T-helper 22 cell (primary cell): ENCODE measurements around the gene UCP3.
"Not testable (repeated sequence)": the region's sequence is repeated elsewhere in the genome, so short reads cannot be mapped to it uniquely, and the experiment has no call there.

Experiments used
- DNase-seq: peaks from one replicate; pipeline ENCODE4 v3.0.0-alpha.2; 2020; ENCODE audit warnings: low read depth

UCP3 gene

GRCh38 chr11:74000307-74001133 lies 8.4 kb downstream of the UCP3 start:
- no peak for DNase-seq

GRCh38 chr11:73999581-74000306 lies 9.1 kb downstream of the UCP3 start:
- DNase-seq: no peak

DNA sequence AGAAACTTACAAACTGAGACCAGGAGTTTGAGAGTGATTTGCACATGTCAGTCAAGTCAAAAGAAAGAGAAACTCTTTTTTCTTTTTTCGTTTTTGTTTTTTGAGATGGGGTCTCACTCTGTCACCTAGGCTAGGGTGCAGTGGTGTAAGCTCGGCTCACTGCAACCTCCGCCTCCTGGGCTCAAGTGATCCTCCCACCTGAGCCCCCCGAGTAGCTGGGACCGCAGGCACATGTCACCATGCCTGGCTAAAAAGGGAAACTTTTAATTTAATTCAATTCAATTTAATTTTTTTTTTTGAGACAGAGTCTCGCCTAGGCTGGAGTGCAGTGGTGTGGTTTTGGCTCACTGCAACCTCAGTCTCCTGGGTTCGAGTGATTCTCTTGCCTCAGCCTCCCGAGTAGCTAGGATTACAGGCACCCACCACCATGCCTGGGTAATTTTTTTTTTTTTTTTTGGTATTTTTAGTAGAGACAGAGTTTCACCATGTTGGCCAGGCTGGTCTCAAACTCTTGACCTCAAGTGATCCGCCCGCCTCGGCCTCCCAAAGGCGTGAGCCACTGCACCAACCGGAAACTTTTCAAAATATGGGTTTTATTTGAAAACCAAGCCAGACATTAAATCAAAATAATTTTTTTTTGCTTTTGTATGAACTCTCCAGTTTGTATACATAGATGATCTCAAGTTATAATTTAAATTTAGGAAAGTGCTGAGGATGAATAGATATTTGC lies 9.9 kb downstream of the UCP3 start:
- DNase-seq: no peak

DNA sequence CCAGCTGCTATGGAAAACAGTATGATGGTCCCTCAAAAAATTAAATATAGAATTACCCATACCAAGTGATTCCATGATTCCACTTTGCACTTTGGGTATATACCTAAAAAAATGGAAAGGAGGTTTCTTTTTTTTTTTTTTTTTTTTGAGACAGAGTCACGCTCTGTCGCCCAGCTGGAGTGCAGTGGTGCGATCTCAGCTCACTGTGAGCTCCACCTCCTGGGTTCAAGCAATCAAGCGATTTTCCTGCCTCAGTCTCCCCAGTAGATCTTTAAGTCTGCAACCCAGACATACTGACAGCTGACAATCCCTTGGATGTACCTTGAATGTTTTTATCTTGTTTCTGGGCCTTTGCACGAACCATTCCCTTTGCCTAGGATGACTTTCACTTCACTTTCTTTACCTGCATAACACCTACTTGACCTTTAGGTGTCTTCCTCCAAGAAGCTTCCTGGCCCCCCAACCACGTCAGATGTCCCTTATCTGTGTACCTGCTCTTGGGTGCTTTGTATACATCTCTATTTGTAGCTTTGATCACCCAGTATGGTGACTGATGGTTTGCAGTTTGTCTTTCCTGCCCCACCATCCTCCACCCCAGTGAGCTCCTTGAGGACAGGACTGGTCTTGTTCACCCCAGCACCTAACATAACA lies 11.6 kb downstream of the UCP3 start:
- DNase-seq: no peak

DNA sequence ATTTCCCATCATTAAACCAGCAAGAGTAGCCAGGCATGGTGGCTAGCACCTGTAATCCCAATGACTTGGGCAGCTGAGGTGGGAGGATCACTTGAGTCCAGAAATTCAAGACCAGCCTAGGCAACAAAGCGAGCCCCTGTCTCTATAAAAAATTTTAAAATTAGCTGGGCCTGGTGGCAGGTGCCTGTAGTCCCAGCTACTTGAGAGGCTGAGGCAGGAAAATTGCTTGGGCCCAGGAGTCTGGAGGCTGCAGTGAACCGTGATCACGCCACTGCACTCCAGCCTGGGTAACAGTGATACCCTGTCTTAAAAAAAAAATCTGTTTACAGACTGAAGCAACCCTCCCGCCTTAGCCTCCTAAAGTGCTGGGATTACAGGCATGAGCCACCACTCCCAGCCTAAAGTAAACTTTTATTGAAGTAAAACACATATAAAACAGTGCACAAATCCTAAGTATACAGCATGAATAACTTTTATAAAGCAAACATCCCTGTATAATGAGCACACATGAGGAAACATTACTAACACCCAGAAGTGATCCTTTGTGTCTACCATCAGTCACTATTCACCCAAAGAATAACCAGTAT lies 12.6 kb downstream of the UCP3 start:
- no peak for DNase-seq

DNA sequence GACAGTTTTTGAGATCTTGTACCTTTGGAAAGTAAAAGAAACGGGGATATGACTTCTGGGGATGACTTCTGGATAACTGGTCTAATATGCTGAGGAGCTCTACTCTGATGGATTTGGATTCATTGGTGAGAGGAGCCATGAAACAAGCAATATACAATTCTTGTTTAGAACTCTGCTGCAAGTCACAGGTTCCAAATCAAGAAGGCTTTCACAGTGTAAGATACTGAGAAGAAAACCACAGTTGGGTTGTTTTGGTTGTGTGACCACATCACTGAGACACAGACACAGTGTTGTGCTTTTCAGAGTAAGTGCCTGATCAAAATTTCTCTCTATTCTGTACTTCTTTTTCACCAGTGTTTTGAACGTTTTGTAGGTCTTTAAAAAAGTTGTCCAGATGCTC lies 13.2 kb downstream of the UCP3 start:
- DNase-seq: peak; percentile 26

DNA sequence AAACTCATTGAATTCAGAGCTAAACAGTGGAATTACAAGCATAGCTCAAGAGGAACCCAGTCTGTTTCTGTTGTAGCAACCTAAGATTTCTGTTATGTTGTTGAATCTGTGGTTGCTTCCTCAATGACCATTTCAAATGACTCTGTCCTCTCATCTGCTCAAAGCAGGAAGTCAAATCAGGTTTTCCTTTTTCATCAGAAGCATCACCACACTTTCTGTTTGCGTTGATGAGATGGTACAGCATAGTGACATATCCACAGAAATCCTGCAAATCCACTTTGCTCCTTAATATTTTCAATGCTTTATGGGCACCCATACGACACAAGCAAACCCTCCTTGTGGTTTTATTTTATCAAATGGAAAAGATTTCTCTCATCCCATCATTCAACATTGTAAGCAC lies 13.6 kb downstream of the UCP3 start:
- no peak for DNase-seq

- DNase-seq: peak; percentile 24
Measured at GRCh38 chr11:73991471-73992006, 17.3 kb downstream of the UCP3 start.

- no peak for DNase-seq
Measured at GRCh38 chr11:73990730-73991129, 18.2 kb downstream of the UCP3 start.

GRCh38 chr11:73989156-73989555 lies 19.7 kb downstream of the UCP3 start:
- DNase-seq: no peak

GRCh38 chr11:73988227-73988626 lies 20.7 kb downstream of the UCP3 start:
- DNase-seq: no peak

- not testable (repeated sequence) for DNase-seq
Measured at GRCh38 chr11:73985661-73986060, 23.2 kb downstream of the UCP3 start.

- DNase-seq: no peak
Measured at GRCh38 chr11:73983741-73984538, 24.9 kb downstream of the UCP3 start.

DNA sequence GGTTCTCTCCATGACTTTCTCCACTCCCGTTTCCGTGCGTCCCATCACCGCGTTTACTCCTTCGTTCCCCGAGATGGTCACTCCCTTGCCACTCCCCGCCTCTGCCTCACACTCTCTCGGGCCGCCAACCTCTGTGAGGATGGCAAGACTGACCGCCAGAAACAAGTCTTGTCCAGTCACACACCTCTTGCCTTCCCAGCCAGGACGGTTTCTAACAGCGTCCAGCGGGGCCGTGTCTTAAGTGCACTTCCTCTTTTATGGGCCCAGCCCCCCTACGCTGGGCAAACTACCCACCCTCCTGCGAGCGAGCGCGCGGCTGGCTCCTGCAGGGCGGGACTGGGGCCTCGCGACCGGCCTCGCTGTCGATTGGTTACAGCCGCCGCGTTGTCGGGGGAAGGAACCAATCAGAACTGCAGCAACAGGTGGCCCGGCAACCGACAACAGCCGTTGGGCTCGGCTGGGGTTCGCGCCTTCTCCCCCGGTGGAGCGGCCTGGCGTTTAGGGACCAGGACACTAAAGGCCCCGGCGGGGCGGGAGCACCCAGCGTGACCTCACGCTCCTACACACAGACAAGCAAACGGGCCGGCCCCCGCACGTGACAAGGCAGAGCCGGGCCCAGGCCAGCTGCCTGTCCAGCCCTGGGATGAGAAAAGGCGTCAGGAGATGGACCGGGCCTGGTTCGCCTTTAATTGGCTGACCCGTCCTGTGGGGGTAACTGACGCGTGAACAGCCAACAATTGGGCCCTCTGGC lies 25.7 kb downstream of the UCP3 start:
- DNase-seq: peak; percentile 90

DNA sequence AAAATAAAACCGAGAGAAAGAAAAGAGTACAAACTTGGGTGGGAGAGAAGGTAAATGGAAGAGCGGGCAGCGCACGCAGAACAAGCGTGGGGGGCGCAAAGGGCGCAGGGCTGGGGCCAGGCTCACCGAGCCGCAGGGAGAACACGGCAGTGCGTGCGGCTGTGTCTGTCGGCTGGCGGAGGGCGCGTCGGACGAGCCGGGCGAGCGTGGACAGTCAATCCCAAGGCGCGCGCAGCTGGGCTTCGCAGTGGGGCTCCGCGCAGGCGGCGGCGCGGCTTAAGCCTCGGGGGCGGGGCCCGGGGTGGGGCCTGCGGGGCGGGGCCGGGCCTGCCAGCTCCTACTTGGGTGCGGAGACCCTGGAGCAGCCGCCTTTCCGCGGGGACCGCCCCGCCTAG lies 26.3 kb downstream of the UCP3 start, which contains the start of gene UCP2:
Gene UCP2, minus strand, starts transcription at position 249 of the 395 bp plus-strand sequence. CDS start 4,465 bp downstream, outside the sequence.
- peak; percentile 73 for DNase-seq

DNA sequence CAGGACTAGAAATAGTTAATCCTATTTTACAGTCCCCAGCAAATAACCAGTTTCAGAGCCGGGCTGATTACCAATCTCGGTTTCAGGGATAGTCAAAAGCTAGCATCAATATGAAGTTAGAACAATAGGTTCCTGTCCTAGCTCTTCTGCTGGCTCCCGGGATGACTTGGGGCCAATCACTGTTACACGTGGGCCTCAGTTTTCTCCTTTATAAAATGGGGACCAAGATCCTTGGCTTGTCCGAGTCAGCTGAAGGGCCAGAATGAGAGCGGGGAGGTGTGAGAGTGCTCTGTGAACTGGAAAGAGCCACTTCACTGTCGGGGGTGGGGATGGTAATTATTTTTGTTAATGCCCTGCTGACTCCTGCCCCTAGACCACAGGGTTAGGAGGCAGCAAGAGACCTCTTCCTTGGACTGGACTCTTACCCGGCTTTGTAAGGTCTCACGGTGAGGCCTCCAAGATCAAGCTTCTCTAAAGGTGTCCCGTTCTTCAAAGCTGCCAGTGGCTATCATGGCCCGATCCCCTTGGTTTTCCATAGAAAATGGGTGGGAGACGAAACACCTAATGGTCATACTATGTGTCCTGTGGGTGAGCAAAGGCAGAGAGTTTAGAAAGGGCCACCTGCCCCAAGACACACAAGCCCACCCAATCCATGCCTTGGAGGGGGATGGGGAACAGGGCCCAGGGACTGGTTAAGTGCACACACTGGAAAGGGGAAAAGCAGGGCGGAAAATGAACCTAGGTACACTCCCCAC lies 27.7 kb downstream of the UCP3 start:
- no peak for DNase-seq

DNA sequence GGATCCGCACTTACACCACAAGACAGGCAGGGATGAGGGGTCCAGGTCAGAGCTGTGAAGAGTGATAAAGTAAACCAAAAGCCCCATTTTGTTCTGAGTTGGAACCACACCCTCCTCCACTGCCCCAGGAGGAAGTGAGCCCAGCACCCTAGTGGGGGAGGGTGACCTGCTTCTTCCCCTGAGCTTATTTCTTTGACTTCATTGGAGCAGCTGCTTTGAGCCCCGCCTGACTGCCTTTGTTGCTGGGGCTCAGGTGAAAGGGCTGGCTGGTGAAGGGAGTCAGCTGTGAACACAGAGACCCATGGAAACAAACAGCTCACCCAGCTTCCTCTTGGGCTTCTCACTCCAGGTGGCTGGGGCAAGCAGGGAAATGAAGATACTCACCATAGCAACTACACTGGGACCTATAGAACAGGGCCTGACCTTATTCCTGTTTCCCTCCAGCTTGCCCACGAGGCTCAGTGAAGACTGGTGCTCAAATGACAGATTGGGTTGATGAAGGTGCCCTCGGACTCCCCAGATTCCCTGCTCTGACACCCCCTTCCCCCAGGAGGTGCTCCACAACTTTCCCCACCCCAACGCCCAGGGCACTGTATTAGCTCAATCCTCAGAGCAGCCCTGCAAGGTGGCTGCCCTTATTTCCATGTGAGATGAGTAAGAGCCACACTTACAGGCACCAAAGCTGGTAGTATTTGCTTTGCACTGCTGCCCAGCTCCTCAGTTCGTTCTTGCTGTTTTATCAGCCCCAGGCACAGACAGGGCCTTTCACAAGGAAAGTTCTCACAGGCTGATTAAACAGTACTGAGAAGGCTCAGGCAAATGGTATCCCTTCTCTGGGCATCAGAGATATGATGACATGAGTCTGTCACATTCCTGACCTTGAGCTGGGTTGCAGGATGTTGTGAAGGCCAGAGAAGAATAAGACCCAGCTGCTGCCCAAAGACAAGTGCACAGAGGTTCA lies 28.6 kb downstream of the UCP3 start:
- DNase-seq: peak; percentile 76

- DNase-seq: no peak
Measured at GRCh38 chr11:73978576-73979086, 30.3 kb downstream of the UCP3 start.
